BE2C (cell line): ENCODE measurements around the gene DONSON.

Experiments
- DNase-seq: peaks from one replicate; pipeline ENCODE4 v3.0.0-alpha.2; 2020
- H3K27me3 ChIP-seq: fragments of 250-450 bp; sonication (Bioruptor Pico); 2 replicates; pipeline ENCODE4 v1.5.1; 2020; ENCODE audit warnings: mild to moderate bottlenecking
- H3K36me3 ChIP-seq: fragments of 250-450 bp; sonication (Bioruptor Pico); 2 replicates; pipeline ENCODE4 v1.5.1; 2020; ENCODE audit warnings: mild to moderate bottlenecking
- H3K4me1 ChIP-seq: fragments of 250-450 bp; sonication (Bioruptor Pico); 2 replicates; pipeline ENCODE4 v1.5.1; 2020
- H3K4me3 ChIP-seq: 2 replicates; pipeline ENCODE4 v1.5.1; 2011; ENCODE audit warnings: low read depth, low read length
- H3K9me3 ChIP-seq: fragments of 250-450 bp; sonication (Bioruptor Pico); 2 replicates; pipeline ENCODE4 v1.5.1; 2020
- CTCF ChIP-seq: IDR thresholded peaks from 2 replicates; pipeline ENCODE4 v1.5.1; 2012; ENCODE audit warnings: mild to moderate bottlenecking, low read depth, low read length

The DONSON gene

GRCh38 chr21:33611006-33611744, 22.7 kb upstream of the DONSON start:
- Histone ChIP-seq H3K36me3 (peaks cover 6% of the 10 kb centered on the region; the same call in 1 of the 2 replicates), H3K27me3 (no peaks in the 10 kb centered on the region), H3K9me3 (no peaks in the 10 kb centered on the region), H3K4me1 (no peaks in the 10 kb centered on the region), H3K4me3 (no peak overlapping the region)
- TF ChIP-seq CTCF = no peak
- DNase-seq = no peak

GRCh38 chr21:33608559-33608958, 20.1 kb upstream of the DONSON start:
- Histone ChIP-seq H3K4me1 (no peaks in the 10 kb centered on the region), H3K27me3 (no peaks in the 10 kb centered on the region), H3K4me3 (no peak overlapping the region), H3K9me3 (no peaks in the 10 kb centered on the region), H3K36me3 (peaks cover 6% of the 10 kb centered on the region; the same call in 1 of the 2 replicates)
- TF ChIP-seq CTCF = no peak
- no peak for DNase-seq

- H3K36me3 ChIP-seq = peaks cover 35% of the 10 kb centered on the region
- no peak for DNase-seq
- H3K4me3 ChIP-seq = no peak overlapping the region
- H3K9me3 ChIP-seq = no peaks in the 10 kb centered on the region
- no peaks in the 10 kb centered on the region for H3K27me3 ChIP-seq
- no peaks in the 10 kb centered on the region for H3K4me1 ChIP-seq
- TF ChIP-seq CTCF = no peak
Observed at GRCh38 chr21:33598051-33598450, 9.6 kb upstream of the DONSON start.

GRCh38 chr21:33587792-33588484, 546 bp downstream of the DONSON start:
- no peaks in the 10 kb centered on the region for H3K27me3 ChIP-seq
- peak overlapping the region; percentile 88 for H3K4me3 ChIP-seq
- no peaks in the 10 kb centered on the region for H3K9me3 ChIP-seq
- no peak for TF ChIP-seq CTCF
- peak; percentile 38 for DNase-seq
- H3K36me3 ChIP-seq = peaks cover 6% of the 10 kb centered on the region
- no peaks in the 10 kb centered on the region for H3K4me1 ChIP-seq

- peak overlapping the region; percentile 88 for H3K4me3 ChIP-seq
- H3K36me3 ChIP-seq = peaks cover 10% of the 10 kb centered on the region
- no peaks in the 10 kb centered on the region for H3K27me3 ChIP-seq
- H3K4me1 ChIP-seq = no peaks in the 10 kb centered on the region
- no peak for DNase-seq
- TF ChIP-seq CTCF = no peak
- H3K9me3 ChIP-seq = no peaks in the 10 kb centered on the region
Observed at GRCh38 chr21:33586927-33587326, 1.6 kb downstream of the DONSON start.

- Histone ChIP-seq H3K27me3 (no peaks in the 10 kb centered on the region), H3K4me3 (no peak overlapping the region), H3K4me1 (no peaks in the 10 kb centered on the region; the same call in 1 of the 2 replicates), H3K36me3 (peaks cover 21% of the 10 kb centered on the region), H3K9me3 (no peaks in the 10 kb centered on the region)
- TF ChIP-seq CTCF = no peak
- DNase-seq = no peak
Observed at GRCh38 chr21:33584455-33584854, 4.0 kb downstream of the DONSON start.
